ENCODE results near the gene LIPJ.

The LIPJ gene

DNA sequence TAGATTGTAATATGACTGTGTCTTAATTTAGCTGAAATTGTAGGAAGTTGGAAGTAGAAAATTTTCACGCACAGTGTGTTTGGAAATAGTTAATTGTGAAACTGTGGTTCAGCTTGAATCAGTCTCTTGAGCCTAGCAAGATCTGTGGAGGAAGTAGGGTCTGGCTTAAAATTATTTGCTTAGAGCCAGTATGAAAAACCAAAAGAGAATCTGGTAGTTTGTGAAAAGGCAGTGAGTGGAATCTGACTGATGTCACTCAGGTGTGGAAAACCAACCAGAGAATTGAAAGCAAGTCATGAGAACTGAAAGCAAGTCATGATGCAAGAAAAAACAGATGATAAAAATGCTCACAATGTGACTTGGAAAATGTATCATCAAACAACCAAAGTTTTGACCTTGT lies 11.5 kb downstream of the LIPJ start:
- DNase-seq = no peak

DNA sequence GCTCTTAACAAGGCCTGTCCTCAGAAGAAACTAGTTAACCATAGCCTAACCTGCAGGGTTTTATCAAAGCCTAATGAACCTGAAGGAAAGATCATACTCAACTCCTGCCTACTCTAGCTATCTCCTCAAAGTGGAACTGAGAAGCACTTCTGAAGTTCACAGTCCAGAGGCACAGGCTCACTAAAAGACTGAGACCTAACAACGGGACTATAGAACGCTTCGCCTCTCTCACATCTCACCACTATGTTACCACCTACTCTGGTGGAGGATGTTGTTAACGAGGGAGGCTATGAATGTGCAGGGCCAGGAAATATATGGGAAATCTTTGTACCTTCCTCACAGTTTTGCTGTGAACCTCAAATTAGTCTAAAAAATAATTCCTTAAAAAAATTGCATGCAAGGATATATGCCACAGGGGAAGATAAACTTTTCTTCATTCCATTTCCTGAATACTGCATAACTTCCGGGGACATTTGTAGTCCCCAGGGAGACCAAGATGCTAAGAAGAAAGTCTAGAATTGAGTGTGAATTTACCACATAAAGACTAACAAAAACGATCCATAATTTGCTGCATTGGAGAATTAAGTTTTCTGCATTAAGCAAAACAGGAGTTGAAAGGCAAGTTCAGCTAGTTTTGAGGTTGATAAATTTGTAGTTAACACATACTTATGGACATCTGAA lies 21.6 kb downstream of the LIPJ start:
- DNase-seq = no peak

DNA sequence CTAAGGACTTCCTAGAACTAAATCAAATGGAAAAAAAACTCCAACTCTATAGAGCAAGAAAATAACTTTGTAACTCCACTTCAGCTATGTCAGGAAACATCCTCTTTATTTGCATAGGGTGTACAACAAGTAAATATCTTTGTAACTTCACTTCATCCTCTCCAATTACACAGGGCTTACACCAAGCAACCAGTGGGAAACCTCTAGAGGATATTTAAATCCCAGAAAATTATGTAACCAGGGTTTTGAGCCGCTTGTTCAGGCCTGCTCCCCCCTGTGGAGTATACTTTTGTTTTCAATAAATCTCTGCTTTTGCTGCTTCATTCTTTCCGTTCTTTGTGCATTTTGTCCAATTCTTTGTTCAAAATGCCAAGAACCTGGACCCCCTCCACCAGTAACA lies 22.2 kb downstream of the LIPJ start:
- no peak for DNase-seq

DNA sequence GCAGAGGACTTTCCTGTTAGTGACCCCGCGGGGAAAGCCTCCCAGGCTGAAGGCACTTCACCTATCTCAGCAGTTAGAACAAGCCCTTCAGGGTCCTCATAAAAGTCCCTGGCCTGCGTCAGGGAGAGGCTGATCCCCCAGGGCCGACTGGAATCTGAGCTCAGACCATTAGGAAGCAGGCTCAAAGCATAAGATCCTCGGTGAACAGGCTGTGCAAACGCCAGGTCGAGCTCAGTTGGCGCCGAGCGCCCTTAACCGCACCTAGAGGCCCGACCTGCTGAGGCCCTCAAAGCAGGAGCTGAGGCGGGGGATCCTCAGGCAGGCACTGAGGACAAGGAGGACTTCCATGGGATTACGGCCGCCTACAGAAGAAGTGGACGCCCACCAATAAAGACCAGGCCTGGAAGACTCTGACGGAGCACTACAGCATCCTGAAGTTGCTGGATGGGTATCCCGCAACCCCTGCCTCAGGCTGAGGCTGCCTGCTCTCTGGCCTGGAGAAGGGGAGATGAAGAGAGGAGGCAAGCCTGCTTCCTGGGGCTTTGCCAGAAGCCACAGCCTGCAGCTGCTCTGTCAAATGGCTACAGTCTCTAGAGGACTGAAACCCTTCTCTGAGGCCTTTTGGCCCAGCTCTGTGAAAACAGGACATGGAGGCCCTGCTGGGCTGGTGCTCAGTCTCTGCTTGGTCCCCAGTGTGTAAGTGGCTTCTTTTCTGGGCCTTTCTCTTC lies 29.9 kb downstream of the LIPJ start:
- DNase-seq = no peak

DNA sequence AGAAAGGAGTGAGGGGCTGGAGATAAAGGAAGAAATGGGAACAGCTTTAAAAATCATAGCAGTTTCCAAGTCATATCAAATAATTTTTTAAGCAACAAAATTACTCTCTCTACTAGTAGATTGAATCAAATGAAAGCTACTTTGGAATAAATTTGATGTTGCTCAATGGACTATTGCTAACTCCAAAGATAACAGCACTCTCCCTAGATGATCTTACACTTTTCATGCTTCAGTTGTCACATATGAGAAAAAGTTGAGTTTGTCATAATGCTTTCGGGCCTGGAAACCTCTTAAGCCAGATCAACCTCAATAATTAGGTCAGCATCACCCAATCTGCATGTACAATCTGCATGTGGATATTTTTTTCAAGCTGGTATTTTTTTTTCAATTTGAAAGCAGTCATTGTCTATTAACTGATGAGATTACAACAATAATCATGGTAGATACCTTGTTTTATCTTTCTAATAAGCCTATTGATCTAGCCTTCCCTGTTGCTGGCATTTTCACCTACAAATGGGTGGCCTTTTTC lies 31.3 kb downstream of the LIPJ start:
- no peak for DNase-seq

DNA sequence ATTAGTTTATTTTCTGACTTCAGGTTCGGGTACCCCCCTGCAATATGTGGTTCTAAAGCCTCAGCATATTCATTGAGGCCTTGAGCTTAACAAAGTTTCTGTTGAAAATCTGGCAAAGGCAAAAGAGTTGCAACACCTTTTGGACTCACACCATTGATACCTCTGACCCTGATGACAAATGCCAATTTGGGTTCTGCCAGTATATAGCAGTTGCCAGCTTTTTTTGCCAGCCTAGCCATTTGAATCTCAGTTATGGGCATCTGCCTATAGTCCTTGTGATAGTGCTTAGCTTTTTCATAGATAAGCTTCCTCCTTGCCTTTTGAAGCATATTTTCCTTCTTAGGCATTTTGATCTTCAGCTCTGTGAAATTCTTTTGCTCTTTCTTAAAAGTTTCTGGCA lies 31.9 kb downstream of the LIPJ start:
- DNase-seq = no peak

DNA sequence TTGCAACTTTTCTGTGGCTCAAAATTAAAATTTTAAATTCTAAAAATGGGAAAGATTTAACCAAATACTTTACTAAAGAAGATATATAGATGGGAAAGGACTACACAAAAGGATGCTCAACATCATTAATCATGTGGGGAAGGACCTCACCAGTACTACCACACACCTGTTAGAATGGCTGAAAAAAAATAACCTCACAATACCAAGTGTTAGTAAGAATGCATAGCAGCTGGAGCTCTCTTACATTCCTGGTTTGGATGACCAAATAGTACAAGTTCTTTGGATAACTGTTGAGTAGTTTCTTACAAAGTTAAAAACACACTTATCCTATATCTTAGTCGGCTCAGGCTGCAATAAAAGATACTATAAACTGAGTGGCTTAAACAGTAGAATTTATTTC lies 33.9 kb downstream of the LIPJ start:
- DNase-seq = no peak

DNA sequence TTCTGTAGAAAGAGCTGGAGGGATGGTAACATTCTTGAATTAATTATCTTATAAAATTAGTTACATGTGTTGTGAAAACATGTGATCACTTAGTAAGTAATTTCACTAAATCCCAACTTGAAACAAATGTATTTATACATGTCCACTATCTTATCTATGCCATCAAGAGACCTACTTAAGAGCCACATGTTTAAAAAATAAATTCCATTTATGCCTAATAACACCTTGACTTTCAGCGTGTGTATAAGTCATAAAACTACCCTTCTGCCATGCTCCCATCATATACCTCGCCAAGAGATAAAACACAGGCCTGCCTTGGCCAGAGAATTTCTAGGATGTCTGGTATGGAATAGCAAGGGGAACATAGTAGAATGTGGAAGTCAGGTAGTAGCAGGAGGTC lies 37.3 kb downstream of the LIPJ start:
- no peak for DNase-seq

DNA sequence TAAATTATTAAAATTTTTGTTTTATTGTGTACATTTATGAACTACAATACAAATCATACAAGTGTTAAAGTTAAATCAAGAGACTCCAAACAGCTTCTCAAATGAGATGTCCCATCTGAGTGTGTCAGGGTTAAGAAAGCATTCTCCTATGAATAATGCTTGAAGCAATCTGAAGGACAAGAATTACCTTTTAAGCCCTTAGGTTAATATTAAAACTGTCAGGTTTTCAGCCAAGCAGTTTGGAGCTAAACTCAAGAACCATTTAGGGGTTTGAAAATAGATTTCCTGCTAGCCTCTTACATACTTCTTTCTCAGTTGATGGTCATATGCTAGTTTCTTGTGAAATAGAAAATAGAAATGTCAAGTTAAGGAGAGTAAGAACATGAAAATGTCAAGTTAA lies 38.3 kb downstream of the LIPJ start:
- no peak for DNase-seq

DNA sequence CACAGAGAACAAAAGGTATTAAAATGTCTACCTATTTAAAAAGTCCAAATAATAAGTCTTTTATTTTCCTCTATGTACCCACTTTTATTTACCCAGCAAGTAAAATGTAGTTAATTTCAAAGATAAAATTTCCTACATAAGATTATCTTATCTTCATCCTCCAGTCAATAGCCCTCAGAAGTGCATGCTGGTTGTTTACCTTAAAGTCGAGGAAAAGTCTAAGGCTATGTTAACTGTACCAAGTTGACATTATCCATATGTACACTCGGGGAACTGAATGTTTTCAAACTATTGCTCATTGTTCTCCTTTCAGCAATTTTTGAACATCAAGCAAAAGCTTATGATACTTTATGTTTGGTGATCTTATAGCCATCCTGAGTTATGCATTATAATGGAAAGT lies 53.6 kb downstream of the LIPJ start:
- DNase-seq = no peak

DNA sequence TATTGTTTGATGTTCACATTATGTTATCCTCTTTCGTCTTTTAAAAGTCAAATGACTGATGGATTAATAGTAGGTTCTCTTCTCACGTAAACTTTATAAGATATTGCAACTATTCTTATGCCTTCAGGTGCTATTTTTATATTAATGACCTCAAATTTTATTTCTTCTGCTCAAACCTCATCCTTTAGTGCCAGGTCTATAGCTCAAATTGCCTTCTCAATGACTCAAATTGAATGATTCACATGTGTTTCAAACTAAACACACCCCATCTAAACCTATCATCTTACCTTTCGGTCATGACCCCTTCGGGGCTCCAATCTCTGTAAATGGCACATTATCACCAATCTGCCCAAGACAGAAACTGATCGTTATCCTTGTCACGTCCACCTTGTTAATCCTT lies 55.6 kb downstream of the LIPJ start:
- no peak for DNase-seq

DNA sequence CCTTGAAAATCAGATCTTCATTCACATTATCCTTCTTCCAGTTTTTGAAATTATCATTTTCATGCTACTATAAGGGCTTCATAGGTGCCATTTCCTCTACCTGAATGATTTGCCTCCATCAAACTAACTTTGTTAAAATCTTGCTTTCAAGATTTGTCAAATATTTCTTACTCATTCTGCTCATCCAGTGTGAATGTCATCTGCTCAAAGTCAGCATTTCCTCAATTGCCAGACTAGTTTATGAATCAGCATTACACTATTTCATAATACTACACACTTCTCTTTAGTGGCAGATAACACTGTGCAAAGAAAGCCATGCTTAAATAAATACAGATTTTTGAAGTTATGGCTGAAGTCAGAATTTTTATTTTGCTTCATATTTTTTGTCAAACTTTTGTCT lies 56.4 kb downstream of the LIPJ start:
- no peak for DNase-seq

DNA sequence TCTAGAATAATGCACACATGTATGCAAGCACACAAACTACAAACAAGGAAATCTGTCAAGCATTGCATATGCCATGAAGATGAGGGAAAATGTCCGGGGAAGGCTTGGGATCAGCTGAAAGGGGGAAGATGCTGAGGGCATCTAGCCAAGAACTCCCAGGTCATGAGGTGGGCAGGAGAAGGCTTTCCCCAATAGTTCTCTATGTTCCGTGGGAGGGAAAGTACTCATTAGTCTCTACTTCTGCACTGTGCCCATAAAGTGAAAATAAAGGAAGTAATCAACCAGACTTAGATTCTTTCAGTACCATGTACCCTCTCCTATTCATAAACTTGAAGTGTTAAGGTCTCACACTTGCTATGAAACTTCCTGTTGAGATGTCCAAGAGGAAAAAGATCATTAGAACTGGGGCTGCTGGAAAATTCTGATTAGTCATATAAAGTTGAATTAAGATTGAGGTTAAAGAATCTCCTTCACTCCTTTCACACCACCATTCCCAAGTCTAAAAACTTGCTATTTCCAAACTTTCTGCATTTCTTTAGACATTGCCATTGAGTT lies 60.6 kb downstream of the LIPJ start:
- no peak for DNase-seq

DNA sequence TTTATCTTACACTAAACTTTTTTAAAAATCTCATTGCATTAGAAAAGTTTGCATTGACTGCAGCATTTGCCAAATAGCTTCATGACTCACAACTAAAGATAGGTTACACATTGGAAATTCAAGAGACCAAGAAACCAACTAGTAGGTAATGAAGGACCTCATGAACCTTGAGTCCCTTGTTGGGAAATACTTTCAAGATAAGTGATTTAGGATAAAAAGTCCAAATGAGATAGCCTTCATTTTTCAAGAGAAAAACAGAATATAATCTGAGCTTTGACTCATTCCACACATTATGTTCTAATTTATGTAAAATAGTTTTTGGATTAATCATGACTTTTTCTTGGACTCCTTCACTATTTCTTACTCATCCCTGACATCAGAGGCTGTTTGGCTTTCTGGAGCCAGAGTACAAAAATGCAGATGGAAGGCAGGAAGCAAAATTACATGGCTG lies 64.6 kb downstream of the LIPJ start:
- DNase-seq = no peak

DNA sequence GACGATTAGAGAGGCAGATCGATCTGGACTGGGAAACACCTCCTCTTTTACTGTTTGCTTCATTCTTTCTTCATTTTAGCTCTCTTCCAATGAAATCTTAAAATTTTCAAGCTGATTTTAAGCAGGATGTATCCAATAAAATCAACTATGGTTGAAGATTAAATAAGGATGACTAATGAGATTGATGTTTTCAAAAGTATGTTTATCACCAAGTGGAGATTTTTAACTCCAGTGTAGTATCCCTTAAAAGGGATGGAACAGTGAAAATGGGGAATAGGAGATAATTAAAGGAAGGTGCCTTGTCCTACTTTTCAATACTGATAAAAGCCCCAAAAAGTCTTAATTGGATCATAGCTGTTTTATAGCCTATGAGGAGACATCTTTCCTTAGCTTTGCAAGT lies 66.1 kb downstream of the LIPJ start:
- no peak for DNase-seq

Measured in NCI-H2171 treated with DMSO at 0.1 percent for 48 hours (cell line).